ENCODE measurements around the gene HES4.
"Not testable (repeated sequence)": the region's sequence is repeated elsewhere in the genome, so short reads cannot be mapped to it uniquely, and the experiment has no call there.

The HES4 gene

GRCh38 chr1:997993-998744 lies 1.7 kb downstream of the HES4 start:
- DNase-seq, result no peak

- DNase-seq, result no peak
Observed at GRCh38 chr1:997713-997992, 2.2 kb downstream of the HES4 start.

DNA sequence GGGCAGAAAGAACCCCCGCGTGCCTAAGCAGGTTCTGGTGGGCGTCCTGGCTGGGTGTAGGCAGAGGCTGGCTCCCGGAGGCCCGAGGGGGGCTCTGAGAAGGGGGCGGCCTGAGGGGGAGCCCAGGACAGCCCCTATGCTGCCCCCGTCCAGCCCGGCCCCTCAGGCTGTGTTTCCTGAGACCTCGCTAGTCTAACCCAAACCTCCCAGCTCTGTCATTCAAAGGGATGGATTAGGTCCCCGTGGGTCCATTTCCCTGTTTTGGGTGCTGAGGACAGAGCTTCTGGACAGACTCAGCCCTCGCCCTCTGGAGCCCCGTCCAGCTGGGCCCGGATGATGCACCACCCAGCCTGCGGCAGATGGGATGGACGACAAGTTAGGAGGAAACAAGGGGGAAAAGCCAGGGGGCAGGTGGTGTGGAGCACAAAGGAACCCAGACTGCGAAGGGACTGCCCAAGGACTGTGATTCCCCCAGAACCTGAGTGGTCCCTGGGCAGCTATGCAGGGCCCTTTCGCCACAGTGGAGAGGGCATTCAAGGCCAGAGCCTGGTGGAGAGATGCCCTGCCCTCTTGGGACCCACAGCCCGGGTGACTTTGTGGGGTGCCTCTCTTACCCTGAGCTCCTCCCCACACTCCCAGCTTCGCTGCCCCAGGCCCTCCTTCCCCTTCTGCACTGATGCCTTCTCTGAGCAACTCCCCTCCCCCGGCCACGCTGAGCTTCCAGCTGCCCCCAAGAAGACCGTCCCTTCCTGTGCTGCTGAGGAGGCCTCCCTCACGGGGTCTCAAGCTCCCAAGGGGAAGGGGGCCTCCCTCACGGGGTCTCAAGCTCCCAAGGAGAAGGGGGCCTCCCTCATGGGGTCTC lies 2.8 kb downstream of the HES4 start:
- no peak for DNase-seq

DNA sequence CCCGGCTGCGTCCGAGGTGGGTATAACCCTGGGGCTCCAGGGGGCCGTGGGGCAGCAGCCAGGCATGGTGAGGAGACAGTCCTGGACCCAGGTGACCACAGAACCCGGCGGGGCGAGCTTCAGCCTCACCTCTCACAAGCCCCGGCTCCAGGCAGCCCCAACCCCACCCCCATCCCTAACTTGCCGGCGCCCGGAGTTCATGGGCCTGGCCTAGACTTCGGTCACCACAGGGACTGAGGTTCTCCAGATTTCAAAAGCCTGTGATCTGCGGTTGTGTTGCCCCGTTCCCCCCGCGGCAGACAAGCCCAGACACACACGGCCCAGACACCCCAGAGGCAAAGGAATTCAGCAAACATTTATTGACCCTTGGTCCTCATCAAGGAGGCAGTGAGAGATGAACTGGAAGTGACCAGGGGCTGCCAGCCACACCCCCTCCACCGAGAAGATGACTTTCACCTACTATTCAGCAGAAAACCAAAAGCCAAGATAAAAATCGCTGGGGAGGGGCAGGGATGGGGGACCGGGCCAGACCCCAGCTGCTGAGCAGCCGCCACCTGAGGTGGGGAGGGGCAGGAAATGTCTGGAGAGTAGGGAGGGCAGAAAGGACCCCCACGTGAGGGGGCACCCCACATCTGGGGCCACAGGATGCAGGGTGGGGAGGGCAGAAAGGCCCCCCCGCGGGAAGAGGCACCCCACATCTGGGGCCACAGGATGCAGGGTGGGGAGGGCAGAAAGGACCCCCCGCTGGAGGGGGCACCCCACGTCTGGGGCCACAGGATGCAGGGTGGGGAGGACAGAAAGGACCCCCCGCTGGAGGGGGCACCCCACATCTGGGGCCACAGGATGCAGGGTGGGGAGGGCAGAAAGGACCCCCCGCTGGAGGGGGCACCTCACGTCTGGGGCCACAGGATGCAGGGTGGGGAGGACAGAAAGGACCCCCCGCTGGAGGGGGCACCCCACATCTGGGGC lies 3.9 kb downstream of the HES4 start:
- no peak for DNase-seq

GRCh38 chr1:994546-994945 lies 5.4 kb downstream of the HES4 start:
- DNase-seq, result not testable (repeated sequence)

DNA sequence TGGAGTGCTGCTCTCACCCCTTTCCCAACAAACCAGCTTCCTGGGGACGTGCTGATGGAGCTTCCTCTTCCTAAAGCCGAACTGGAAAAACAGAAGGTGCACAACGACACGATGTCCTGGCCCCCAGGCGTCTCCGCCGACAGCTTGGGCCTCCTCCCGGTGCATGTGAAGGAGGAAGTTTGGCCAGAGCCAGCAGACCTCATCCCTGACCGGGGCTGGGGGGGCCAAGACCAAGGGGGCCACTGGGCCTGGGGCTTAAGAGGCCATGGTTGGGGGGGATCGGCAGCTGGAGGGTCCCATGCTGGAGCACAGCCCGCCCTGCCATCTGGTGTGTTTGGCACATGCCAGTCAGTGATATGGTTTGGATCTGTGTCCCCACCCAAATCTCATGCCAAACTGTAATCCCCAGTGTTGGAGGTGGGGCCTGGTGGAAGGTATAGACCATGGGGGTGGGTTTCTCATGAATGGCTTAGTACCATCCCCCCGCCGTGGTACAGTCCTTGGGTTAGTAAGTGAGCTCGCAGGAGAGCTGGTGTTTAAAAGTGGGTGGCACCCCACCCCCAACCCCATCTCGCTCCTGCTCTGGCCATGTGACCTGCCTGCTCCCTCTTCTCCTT lies 6.4 kb downstream of the HES4 start:
- DNase-seq, result no peak

GRCh38 chr1:992362-992761 lies 7.5 kb downstream of the HES4 start:
- no peak for DNase-seq

GRCh38 chr1:991895-992294 lies 8.0 kb downstream of the HES4 start:
- DNase-seq, result no peak

- DNase-seq, result not testable (repeated sequence)
Observed at GRCh38 chr1:991275-991674, 8.6 kb downstream of the HES4 start.

- not testable (repeated sequence) for DNase-seq
Observed at GRCh38 chr1:988061-988460, 11.8 kb downstream of the HES4 start.

GRCh38 chr1:985126-985525 lies 14.8 kb downstream of the HES4 start:
- no peak for DNase-seq

GRCh38 chr1:984476-984814 lies 15.5 kb downstream of the HES4 start:
- no peak for DNase-seq

DNA sequence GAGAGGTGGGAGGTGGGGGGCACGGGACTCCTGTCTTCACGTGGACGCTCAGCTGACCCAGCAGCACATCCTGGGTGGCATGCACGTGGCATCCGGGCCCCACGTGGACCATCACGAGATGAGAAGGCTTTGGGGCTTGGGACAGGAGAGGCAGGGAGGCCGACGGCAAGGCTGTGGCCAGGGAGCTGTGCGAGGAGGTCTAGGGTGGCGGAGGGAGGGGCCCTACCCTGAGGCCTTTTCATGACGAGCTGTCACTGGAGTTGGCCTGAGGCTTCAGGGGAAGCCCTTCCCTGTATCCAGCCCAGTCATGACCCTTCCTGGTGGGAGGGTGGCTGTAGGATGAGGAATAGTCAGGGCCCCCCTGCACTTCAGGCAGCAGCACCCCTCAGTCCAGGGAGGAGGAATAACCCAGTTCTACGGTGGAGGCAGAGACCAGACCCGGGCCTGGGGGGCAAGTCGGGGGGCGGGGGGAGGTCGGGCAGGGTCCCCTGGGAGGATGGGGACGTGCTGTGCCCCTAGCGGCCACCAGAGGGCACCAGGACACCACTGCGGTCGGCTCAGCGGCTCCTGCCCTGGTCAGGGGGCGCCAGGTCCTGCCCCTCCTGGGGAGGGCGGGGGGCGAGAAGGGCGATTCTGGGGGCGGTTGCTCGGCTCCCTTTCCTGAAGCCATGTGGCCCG lies 16.0 kb downstream of the HES4 start:
- no peak for DNase-seq

DNA sequence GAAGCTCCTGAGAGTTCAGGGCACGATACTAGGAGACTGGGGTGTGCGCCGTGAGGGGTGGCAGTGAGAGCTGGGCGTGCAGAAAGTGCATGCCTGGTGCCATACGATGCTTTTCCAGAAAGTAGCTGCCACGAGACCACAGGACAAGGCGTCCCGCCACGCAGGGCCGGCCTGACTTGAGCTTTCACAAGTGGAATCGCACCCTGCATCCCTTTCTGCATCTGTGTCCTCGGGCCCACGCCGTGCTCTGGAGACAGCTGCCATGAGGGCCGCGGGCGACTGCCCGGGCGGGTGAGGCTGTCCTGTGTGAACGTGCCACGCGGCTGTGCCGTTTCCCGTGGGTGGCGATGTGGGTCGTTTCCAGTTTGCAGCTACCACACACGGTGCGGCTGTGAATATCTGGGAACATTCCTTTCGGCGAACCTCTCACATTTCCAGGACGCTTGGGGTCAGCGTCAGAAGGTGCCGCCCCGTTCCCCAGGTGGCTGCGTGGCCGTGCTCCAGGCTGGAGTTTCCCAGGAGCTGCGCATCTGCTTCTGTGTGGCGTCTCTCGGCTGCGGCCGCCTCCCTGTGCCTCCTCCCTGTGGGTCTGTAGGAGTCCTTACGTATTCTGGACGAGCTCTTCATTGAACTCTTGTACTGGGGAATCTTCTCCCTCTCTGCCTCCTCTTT lies 17.0 kb downstream of the HES4 start:
- no peak for DNase-seq

GRCh38 chr1:981955-982558 lies 17.8 kb downstream of the HES4 start, which contains the start of gene PERM1:
Gene PERM1, minus strand, starts transcription at chr1:982093. Its CDS starts 1,064 bp downstream, at chr1:981029.
- DNase-seq, result no peak

- no peak for DNase-seq
Observed at GRCh38 chr1:981491-981954, 18.4 kb downstream of the HES4 start.

- DNase-seq, result no peak
Observed at GRCh38 chr1:980602-981395, 19.1 kb downstream of the HES4 start.

GRCh38 chr1:980137-980571 lies 19.7 kb downstream of the HES4 start:
- no peak for DNase-seq

GRCh38 chr1:979744-980072 lies 20.2 kb downstream of the HES4 start:
- no peak for DNase-seq
